Stimulated activated CD4-positive, alpha-beta T cell treated with anti-CD3 and anti-CD28 coated beads, Interleukin-1b, Interleukin-23, amount 100 ng/mL, for 1 hour (primary cell): Measurements from ENCODE around the gene CACNA2D3.
"Not testable (repeated sequence)": the region's sequence is repeated elsewhere in the genome, so short reads cannot be mapped to it uniquely, and the experiment has no call there.

Experiments used
- DNase-seq, 2 donors: peaks; one replicate each; pipeline ENCODE4 v3.0.0-alpha.2; 2020; ENCODE audit warnings: low read depth in 2 of 2

CACNA2D3 gene

DNA sequence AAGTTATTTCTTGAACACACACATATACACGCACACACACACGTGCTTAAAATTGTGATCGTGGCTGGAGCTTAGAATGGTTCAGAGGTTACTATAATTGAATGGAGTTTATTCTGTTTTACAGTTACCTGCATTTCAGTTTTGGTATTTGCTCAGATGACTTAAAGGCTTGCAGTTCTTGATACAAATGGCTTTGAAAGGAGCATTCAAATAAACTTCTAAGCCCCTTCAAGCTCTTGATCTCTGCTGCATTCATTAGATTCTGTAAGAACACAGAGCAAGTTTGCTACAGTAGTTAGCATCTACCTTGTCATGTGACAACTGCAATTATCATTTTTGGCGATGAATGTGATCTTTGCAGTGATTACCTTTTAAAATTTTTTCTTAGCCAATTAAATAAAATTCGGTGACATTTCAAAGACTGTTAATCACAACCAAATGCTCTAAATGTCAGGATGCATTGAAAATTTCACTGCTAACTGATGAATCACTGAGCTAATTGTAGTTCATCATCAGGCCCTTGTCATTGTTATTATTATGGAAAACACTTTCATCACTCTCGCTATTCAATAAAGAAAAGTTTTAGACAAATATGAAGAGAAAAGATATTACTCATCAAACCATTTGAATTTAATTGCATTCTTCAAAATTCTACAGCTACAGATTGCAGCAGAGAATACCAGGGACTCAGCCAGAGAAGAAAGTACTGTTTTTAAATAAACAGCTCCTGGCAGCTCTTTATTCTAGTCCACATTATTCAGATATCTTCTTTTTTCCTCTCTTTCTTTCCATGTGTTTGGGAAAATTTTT lies 509.4 kb downstream of the CACNA2D3 start:
- DNase-seq, result no peak

DNA sequence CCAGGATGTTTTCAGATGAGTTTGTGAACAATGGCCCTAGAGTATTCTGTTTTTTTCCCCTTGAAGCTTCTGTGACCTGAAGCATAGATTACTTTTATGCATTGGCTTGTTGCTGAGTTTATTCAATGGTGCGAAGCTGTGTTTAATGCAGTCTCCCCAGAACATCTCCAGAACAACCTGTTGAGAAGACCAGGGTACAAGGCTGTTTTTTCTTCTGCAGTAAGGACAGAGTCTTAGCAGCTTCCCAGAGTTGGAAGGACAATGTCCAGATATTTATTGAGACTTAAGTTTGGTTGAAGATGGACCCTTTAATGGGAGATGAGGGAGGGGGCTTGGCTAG lies 509.9 kb downstream of the CACNA2D3 start:
- DNase-seq, result no peak

DNA sequence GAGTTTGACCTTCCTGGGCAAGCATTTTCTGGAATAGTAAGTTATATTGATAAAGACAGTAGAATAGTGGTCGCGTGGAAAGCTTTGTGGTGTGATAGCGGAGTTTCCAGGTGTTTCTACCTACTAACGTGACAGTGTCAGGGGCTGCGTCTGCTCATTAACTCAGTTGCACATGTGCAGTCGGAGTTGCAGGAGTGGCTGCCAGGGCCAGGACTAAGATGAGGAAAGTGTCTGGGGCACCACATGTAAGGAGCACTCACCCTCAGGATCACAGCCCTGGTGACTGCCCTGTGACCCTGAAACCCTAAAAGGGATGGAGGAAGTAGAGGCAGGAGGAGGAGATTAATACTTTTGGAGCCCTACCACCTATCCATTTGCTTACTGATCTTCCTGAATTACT lies 510.5 kb downstream of the CACNA2D3 start:
- no peak for DNase-seq

DNA sequence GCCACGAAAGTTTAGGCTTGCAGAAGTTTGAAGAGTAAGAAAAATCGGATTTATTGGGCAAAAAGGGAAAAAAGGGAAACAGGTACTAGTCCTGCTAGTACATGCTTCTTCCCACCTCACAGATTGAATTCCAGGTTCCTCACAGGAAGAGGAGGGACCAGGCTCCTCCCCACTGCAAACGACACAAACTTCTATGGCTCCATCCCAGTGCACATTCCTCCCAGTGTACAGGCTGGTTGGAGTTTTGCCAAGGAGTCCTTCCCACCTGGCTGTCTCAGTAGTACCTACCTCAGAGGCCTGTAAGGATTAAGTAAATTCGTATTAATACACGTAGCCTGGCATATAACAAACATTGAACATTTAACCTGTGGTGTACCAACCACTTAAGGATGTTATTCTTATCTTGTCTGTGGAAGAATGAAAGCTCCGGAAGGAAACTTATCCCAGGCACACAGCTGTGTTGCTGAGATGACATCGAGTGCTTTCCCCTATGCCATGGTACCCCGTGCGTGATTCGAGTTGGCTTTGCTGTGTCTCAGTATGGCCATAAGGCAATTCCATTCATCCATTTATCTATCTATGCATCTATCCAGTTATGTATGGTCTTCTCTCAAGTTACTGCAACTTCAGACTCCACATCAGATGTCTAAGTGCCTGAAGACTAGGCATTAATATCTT lies 511.2 kb downstream of the CACNA2D3 start:
- DNase-seq, result no peak

DNA sequence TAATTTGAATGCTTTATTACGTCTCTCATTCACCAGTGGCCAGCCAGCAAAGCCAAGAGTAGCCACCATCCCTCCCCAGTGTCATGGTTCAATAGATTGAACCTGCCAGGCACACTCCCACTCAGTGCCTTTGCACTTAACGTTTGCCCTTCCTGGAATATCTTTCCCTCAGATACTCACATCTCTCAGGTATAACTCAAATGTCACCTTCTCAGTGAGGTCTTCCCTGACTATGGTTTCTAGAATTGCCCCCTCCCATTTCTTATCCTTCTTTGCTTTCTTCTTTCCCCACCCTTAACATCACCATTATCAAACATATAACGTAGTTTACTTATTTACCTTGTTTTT lies 511.7 kb downstream of the CACNA2D3 start:
- no peak for DNase-seq

DNA sequence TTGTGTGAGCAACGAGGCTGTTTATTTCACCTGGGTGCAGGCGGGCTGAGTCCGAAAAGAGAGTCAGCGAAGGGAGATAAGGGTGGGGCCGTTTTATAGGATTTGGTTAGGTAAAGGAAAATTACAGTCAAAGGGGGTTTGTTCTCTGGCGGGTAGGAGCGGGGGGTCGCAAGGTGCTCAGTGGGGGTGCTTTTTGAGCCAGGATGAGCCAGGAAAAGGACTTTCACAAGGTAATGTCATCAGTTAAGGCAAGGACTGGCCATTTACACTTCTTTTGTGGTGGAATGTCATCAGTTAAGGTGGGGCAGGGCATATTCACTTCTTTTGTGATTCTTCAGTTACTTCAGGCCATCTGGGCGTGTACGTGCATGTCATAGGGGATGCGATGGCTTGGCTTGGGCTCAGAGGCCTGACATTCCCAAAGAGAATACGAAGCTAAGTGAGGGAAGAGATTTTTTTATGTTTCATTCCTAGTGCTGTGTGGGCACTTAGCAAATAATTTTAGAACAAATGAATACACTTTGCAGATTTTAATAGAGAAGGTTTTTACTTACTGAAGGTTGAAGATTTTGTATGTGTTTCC lies 517.5 kb downstream of the CACNA2D3 start:
- DNase-seq, result not testable (repeated sequence)

DNA sequence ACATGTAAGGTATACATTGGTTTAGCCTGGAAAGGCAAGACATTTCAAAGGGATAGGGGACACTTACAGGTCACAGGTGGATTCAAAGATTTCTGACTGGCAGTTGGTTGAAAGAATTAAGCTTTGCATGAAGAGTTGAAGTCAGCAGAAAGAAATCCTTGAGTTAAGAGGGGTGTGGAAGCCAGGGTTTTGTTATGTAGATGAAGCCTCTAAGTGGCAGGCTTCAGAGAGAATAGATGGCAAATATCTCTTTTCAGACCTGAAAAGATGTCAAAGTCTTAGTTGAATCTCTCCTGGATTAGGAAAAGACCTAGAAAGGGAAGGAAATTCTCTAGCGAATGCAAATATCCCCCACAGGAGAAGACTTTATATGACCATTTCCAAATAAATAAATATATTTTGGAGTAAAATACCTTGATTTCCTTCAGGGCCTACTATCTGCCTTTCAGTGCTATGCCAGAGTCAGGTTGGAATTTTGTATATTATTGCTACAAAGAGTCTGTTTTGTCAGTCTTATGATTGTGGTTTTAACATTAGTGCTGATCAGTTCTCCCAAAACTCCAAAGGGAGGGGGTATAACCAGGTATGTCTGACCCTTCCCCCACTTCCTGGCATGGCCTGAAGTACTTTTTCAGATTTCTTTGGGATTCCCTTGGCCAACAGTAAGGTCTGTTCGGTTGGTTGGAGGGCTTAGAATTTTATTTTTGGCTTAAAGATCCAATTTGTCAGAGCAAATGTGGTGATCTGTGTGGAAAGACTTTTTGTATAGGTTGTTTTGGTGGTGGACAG lies 519.1 kb downstream of the CACNA2D3 start:
- no peak for DNase-seq

DNA sequence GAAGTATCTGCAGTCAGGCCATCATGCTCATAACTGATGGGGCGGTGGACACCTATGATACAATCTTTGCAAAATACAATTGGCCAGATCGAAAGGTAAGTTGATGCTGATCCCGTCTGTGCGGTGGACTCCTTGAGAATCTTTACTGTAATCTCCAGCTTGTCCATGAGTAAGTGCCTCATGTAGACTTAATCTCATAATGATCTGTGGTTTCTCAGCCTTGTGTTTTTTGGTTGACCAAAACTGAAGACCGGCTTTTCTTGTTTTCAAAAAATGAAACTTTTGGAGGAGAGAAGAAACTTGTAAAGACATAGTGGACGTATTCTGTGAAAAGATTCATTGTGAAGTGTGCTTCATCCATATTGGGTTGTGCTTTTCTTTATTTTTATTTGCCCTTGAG lies 519.8 kb downstream of the CACNA2D3 start:
- DNase-seq, result no peak

DNA sequence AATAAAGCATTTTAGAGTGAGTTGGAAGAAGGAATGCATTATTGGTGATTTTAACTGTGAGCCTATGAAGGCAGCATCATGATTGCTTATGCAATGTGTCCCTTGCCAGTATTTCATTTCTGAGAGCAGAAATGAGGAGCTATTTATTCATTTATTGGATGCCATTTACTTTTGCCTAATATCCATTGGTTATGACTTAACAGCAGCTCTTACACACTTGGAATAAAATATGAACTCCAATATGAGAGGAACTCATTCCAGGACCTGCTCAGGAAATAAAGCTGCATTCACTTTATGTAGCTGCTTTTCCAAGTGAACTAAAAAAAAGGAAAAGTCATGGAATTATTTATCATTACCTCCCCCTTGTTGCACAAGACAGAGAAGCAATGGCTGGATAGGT lies 525.4 kb downstream of the CACNA2D3 start:
- no peak for DNase-seq

DNA sequence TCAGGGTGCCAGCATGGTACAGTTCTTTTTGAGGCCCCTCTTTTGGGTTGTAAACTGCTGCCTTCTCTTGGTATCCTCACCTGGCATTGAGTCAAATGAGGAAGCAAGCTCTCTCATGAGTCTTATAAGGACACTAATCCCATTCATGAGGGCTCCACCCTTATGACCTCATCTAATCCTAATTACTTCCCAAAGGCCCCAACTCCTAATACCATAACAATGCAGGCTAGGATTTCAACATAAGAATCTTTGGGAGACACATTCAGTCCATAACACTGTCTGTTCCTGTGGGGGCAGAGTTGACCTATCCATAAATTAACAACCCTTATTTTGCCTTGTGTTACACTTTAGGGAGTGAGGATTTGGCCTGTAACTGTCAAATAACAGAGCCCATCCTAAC lies 527.2 kb downstream of the CACNA2D3 start:
- DNase-seq, result no peak

DNA sequence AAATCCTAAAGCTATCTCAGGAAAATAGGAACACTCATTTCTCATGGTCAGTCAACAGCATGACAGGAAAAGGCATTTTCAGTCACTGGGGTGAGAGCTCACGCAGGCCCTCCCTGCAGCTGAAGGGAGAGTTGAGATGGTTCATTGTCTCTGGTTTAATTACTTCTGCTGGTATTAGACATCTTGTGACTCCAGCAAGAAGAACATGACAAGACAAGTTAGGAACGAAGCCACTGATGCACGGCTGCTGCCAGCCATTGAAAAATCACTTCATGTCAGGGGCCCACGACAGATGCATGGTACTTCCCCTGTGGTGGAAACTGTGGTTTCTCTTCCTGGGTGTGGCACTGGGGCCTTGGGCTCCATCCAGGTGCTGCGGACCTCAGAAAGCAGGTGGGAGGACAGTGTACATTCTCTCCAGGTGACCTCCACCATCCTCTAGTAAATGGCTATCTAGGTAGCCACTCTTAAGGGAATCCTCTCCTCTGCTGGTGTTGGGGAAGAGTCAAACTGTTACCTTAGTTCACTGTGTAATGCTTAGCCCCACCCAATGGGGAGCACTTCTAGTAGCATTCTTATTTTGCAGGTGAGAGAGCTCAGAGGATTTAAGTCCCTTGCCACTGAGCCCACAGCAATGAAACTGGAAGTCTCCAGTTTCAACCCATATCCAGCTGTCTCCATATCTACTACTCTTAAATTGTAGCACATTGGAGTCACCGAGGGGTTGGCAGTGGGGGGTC lies 531.3 kb downstream of the CACNA2D3 start:
- no peak for DNase-seq

DNA sequence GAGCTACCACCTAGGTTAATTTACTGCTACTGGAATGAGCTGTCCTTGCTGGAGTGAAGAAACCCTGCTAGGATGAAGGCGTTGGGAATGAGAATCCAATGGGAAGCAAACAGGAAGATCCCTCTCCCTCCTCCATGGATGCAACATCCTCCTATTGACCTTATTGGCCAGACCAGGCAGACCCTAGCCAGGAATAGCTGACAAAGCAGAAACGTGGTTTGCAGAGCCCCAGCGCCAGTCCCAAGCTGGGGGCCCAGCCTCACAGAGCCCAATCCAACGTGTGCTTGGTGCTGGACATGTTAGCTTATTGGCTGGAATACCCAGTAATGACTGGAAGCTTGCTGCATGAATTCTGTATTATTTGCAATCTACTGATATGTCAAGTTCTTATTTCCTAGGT lies 532.4 kb downstream of the CACNA2D3 start:
- no peak for DNase-seq

DNA sequence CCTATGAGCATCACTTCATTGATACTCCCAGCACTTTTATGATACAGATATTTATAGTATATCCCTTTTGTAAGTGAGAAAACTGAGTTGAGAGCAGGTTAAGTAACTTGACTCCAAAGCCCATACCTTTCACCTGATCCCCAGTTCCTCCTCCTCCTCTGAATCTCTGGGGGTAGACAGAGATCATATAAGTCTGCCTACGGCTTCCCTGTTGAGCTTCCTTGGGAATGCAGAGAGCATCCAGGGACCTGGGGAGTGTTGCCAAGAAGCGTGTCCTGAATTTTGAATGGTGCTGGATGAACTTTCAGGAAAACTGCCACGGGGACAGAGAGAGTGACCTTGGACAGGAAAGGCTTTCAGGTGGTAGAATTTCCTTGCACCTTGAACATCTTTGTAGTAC lies 537.0 kb downstream of the CACNA2D3 start:
- no peak for DNase-seq

DNA sequence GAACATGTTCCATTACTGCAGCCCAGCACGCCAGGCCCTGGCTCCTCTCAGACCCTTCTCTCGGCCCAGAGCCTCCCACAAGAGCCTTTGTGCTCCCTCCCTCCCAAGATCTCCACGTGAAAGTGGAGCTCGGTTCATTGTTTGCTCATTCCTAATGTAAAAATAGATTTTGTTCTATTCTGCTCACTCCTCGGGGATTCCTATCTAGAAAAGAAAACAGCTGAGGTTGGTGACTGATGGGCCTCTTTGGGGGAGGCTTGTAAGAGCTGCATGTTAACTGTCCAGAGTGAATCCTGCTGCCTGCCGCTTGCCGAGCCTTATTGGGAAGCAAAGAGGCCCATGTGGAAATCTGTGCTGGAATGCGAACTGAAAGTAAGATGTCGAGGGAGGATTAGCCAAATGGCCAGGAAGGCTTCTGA lies 538.4 kb downstream of the CACNA2D3 start:
- no peak for DNase-seq

DNA sequence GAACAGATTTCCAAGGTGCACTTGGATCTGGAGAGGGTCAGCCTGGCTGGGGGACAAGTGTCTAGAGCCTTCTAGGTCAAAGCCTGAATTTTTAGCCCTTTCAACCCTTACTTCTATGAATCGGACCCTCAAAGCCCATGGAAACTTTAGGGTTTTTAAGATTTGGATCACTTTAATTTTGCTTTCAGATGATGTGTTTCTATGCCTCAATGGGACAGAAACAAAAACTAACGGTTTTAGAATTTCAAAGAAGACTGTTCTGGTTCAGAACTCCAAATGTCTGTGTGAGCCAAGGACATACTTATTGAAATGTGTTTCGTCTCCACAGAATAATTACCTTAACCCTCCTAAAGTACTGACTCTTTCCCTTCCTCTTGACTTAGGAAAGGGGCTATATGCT lies 538.8 kb downstream of the CACNA2D3 start:
- no peak for DNase-seq

DNA sequence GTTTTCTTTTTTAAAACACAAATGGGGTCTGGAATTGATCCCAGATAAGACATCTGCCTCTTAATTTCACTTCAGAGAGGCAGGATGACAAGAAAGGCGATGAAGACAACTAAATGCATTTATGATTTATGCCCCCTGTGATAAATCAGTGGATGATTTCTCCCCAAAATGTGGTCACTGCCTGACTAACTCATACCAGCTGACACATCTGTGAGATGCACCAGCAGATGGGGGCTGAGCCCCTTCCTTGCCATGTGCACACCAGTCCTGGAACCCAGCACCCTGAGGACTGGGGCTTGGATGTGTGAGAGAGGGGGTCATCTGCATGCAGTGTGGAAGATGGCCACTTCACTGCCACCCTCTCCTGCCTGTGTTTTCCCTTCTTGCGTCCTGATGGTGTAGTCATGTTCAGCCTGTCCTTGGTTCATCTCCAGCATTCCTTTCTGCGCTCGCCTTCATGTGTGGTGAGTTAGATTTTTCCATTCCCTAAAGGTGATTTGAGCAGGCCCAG lies 541.2 kb downstream of the CACNA2D3 start:
- DNase-seq, result no peak

DNA sequence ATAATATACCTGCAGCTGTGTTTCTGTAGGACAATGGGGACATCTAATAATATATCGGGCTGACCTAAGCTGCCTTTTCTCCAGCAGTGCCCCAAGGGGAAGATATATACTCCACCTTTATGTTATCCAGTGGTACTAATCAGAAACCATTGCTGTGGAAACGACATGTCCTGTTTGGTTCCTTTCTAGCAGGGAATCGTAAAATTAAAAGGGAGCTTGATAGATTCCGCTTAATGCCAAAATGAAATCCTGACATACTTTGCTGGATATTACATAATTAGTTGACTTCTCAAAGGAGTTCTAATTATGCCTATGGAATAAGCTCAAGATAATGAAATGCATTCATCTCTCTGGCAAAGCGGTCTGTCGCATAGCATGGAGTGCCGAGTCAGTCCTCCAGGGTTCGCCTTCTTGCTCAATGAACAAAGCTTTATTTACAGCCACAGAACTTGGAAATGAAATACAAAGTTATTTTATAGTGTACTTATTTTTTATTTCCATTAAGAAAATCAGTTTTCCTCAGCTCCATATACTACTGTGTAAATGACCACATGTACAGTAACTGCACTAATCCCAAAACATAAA lies 542.8 kb downstream of the CACNA2D3 start:
- DNase-seq, result no peak

DNA sequence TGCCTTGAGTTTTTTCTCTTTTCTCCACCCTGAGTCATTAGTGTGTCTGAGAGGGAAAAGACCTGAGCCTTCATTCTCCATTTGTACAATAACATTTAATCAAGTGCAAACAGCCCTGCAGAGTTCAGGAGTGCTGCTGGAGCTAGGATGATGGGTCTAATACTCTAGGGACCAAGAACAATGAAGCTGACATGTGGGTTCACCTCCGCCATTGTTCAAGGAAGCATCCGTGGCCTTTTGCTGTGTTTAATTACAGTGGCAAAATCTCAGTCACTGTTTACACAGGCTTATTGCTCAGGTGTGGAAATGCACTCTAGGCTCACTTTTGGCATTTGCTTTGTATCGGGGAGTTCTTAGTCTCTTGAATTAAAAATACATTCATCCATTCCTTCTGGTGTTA lies 545.9 kb downstream of the CACNA2D3 start:
- DNase-seq, result no peak

DNA sequence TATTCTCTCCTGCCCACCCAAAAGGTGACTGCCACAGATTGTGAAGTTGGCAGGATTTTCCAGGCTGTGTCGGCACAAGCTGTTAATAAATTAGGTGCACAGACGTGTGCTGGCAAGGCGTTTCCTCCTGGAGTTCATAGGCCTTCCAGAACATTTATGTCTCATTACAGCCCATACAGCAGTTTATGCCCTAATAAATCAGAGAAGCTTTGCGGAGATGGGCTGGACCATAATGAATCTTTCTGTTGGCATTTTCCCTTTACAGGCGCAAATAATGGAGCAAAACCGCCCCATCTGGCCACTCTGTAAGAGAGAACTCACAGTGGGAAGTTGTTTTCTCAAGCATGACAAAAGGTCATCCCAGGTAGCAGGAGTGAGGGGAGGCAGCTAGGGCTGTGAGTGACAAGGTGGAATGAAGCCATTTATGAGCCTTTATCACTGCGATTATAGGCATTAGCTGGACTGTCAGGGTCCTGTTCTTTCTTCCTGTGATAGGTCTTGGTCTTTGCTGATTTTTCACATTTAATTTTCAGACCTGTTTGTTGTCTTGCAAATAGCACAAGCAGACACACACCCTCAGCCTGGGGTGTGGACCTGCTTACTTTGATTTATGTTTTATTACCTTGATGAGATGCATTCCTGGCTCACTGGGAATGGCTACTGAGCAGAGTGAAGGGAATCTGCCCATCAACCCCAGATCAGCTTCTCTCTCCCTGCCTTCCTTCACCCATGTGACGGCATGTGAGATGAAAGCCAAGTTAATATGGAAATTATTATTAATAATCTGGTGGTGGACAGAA lies 548.0 kb downstream of the CACNA2D3 start:
- DNase-seq, result no peak

DNA sequence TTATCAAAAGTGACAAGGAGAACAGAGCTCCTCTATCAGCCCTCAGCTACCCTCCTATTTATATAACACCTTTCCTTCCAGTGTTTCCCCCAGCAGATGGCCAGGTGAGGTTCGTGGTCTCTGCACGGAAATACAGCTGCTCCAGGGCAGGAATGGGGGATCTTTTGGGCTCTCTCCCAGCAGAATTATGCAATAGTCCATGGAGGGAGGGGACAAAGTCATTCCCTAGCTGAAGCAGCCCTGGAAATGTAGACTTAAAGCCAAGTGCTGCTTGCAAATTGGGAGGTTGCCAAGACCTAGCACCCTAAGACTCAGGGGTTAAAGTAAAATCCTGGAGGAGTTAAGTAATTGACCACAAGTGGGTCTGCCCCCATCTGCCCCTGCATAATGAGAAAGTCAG lies 549.2 kb downstream of the CACNA2D3 start:
- no peak for DNase-seq
